ENCODE measurements around the gene DMRTC1. TPM values are rescaled to one million over a fixed set of nuclear protein-coding genes. Genes with fewer than 3 reads are reported as not detected.

The DMRTC1 gene
- total and polyA plus RNA-seq, 2 of the 8 experiments (the other 6 are each of a cell fraction or from before 2014, with no cell fraction given), result not detected

Other genes starting within 250 kb of the DMRTC1 start
- gene PHKA1, start 229.5 kb downstream of the DMRTC1 start, total RNA-seq (2021; fragmentation: NEBNext Ultra II Directional; extraction: Animal tissue kit (Norgen Biotek cat#: 25700)), result 7.2 and 7.4 TPM in 2 replicates
- gene PHKA1, start 229.5 kb downstream of the DMRTC1 start, polyA plus RNA-seq (2011; rRNA removed), result 3.2 and 4.2 TPM in 2 replicates
- not detected in 2 replicates for gene DMRTC1B, start 166.9 kb downstream of the DMRTC1 start, total RNA-seq (2021; fragmentation: NEBNext Ultra II Directional; extraction: Animal tissue kit (Norgen Biotek cat#: 25700))
- gene DMRTC1B, start 166.9 kb downstream of the DMRTC1 start, polyA plus RNA-seq (2011; rRNA removed), result 0.11 TPM in 1 of 2 replicates, not detected in the other
- not detected in 2 replicates for gene FAM236B, start 161.2 kb downstream of the DMRTC1 start, total RNA-seq (2021; fragmentation: NEBNext Ultra II Directional; extraction: Animal tissue kit (Norgen Biotek cat#: 25700))
- not detected in 2 replicates for gene FAM236B, start 161.2 kb downstream of the DMRTC1 start, polyA plus RNA-seq (2011; rRNA removed)
- not detected in 2 replicates for gene FAM236D, start 135.6 kb downstream of the DMRTC1 start, total RNA-seq (2021; fragmentation: NEBNext Ultra II Directional; extraction: Animal tissue kit (Norgen Biotek cat#: 25700))
- gene FAM236D, start 135.6 kb downstream of the DMRTC1 start, polyA plus RNA-seq (2011; rRNA removed), result not detected in 2 replicates
- gene FAM236C, start 31.2 kb downstream of the DMRTC1 start, total RNA-seq (2021; fragmentation: NEBNext Ultra II Directional; extraction: Animal tissue kit (Norgen Biotek cat#: 25700)), result not detected in 2 replicates
- not detected in 2 replicates for gene FAM236C, start 31.2 kb downstream of the DMRTC1 start, polyA plus RNA-seq (2011; rRNA removed)
- not detected in 2 replicates for gene FAM236A, start 5.6 kb downstream of the DMRTC1 start, total RNA-seq (2021; fragmentation: NEBNext Ultra II Directional; extraction: Animal tissue kit (Norgen Biotek cat#: 25700))
- gene FAM236A, start 5.6 kb downstream of the DMRTC1 start, polyA plus RNA-seq (2011; rRNA removed), result not detected in 2 replicates
- gene PABPC1L2B, start 59.1 kb upstream of the DMRTC1 start, total RNA-seq (2021; fragmentation: NEBNext Ultra II Directional; extraction: Animal tissue kit (Norgen Biotek cat#: 25700)), result 0.59 and 1.7 TPM in 2 replicates
- 1.4 and 1.5 TPM in 2 replicates for gene PABPC1L2B, start 59.1 kb upstream of the DMRTC1 start, polyA plus RNA-seq (2011; rRNA removed)
- 0.32 and 0.73 TPM in 2 replicates for gene PABPC1L2A, start 135.7 kb upstream of the DMRTC1 start, total RNA-seq (2021; fragmentation: NEBNext Ultra II Directional; extraction: Animal tissue kit (Norgen Biotek cat#: 25700))
- 0.44 and 0.83 TPM in 2 replicates for gene PABPC1L2A, start 135.7 kb upstream of the DMRTC1 start, polyA plus RNA-seq (2011; rRNA removed)

Data from H1 (cell line).